Ascending aorta (tissue), 2 donors: ENCODE data around the gene TDRD7. TPM values are rescaled to one million over a fixed set of nuclear protein-coding genes. Genes with fewer than 3 reads are reported as not detected.
"Not testable (repeated sequence)": the region's sequence is repeated elsewhere in the genome, so short reads cannot be mapped to it uniquely, and the experiment has no call there.

Experiments used
- DNase-seq, 2 donors: peaks; one replicate each; pipeline ENCODE4 v3.0.0-alpha.2; 2019; ENCODE audit warnings: low spot score in 2 of 2
- H3K27ac ChIP-seq, 2 donors: fragments of 200-600 bp; sonication (generic); one replicate each; pipeline ENCODE4 v1.5.1; 2016 to 2017; ENCODE audit warnings: mild to moderate bottlenecking in 1 of 2
- H3K27me3 ChIP-seq: fragments of 200-600 bp; sonication (generic); one replicate; pipeline ENCODE4 v1.5.1; 2017
- H3K36me3 ChIP-seq, 2 donors: fragments of 200-600 bp; sonication (generic); one replicate each; pipeline ENCODE4 v1.5.1; 2016
- H3K4me1 ChIP-seq, 2 donors: fragments of 200-600 bp; sonication (generic); one replicate each; pipeline ENCODE4 v1.5.1; 2016 to 2017; ENCODE audit warnings: mild to moderate bottlenecking in 1 of 2
- H3K4me3 ChIP-seq, 2 donors: fragments of 200-600 bp; sonication (generic); one replicate each; pipeline ENCODE4 v1.5.1; 2016 to 2017; ENCODE audit warnings: mild to moderate bottlenecking in 1 of 2
- H3K9me3 ChIP-seq, 2 donors: fragments of 200-600 bp; sonication (generic); one replicate each; pipeline ENCODE4 v1.5.1; 2016
- CTCF ChIP-seq, 3 experiments: fragments of 200-600 bp in 2 of 3; fragments of 450-650 bp in 1 of 3; sonication (generic) in 2 of 3; IDR thresholded peaks; one replicate each; pipeline ENCODE4 v1.5.1; 2016 to 2019; ENCODE audit warnings: antibody characterized with exemption in 3 of 3, mild to moderate bottlenecking in 1 of 3, moderate library complexity in 1 of 3
- intact Hi-C: fragments of 100-400 bp; cut with DNase I; formaldehyde crosslinking; loops from one replicate; pipeline ENCODE4 v1.15.1; 2023
- total RNA-seq: library from RNA; depleted of rRNA; stranded (reverse); fragments of >200 nt; gene quantifications from one replicate; pipeline ENCODE4 v1.1.0, GENCODE V29; 2016

Gene TDRD7
- total RNA-seq, 1 donor from 2014 or later: 3.0 TPM

GRCh38 chr9:97438257-97438656, 26.4 kb downstream of the TDRD7 start:
- Histone ChIP-seq H3K27ac (no peak overlapping the region), H3K9me3 (no peaks in the 10 kb centered on the region), H3K4me1 (no peaks in the 10 kb centered on the region), H3K4me3 (no peak overlapping the region), H3K36me3 (peaks cover 20 to 31% of the 10 kb centered on the region in 2 donors), H3K27me3 (no peaks in the 10 kb centered on the region)
- intact Hi-C loops: no loop called here
- no peak for DNase-seq
- no peak for TF ChIP-seq CTCF (IDR thresholded peaks at IDR 0.05)

GRCh38 chr9:97438666-97439065, 26.8 kb downstream of the TDRD7 start:
- TF ChIP-seq CTCF (IDR thresholded peaks at IDR 0.05): no peak
- no peak for DNase-seq
- Histone ChIP-seq H3K36me3 (peaks cover 20 to 30% of the 10 kb centered on the region in 2 donors), H3K4me1 (no peaks in the 10 kb centered on the region), H3K27ac (no peak overlapping the region), H3K4me3 (no peak overlapping the region), H3K9me3 (no peaks in the 10 kb centered on the region), H3K27me3 (no peaks in the 10 kb centered on the region)
- intact Hi-C loops: no loop called here

GRCh38 chr9:97440160-97440559, 28.3 kb downstream of the TDRD7 start:
- no peaks in the 10 kb centered on the region for H3K9me3 ChIP-seq
- peaks cover 13 to 19% of the 10 kb centered on the region in 2 donors for H3K36me3 ChIP-seq
- no peaks in the 10 kb centered on the region for H3K4me1 ChIP-seq
- no peak for TF ChIP-seq CTCF (IDR thresholded peaks at IDR 0.05)
- intact Hi-C loops: no loop called here
- no peak overlapping the region for H3K4me3 ChIP-seq
- H3K27me3 ChIP-seq: no peaks in the 10 kb centered on the region
- H3K27ac ChIP-seq: no peak overlapping the region
- DNase-seq: no peak

- Histone ChIP-seq H3K9me3 (no peaks in the 10 kb centered on the region), H3K36me3 (peaks cover 13 to 19% of the 10 kb centered on the region in 2 donors), H3K27ac (no peak overlapping the region), H3K4me1 (no peaks in the 10 kb centered on the region), H3K4me3 (no peak overlapping the region), H3K27me3 (no peaks in the 10 kb centered on the region)
- no peak for TF ChIP-seq CTCF (IDR thresholded peaks at IDR 0.05)
- DNase-seq: no peak
- intact Hi-C loops: no loop called here
Observed at GRCh38 chr9:97441729-97442128, 29.8 kb downstream of the TDRD7 start.

- H3K27me3 ChIP-seq: no peaks in the 10 kb centered on the region
- no peak overlapping the region for H3K27ac ChIP-seq
- no peaks in the 10 kb centered on the region for H3K4me1 ChIP-seq
- TF ChIP-seq CTCF (IDR thresholded peaks at IDR 0.05): no peak
- H3K4me3 ChIP-seq: no peak overlapping the region
- no peaks in the 10 kb centered on the region for H3K9me3 ChIP-seq
- no peak for DNase-seq
- H3K36me3 ChIP-seq: peaks cover 4 to 21% of the 10 kb centered on the region in 2 donors
- intact Hi-C loops: no loop called here
Observed at GRCh38 chr9:97445119-97445701, 33.3 kb downstream of the TDRD7 start.

- Histone ChIP-seq H3K36me3 (peaks cover 3 to 16% of the 10 kb centered on the region in 2 donors), H3K4me3 (no peak overlapping the region), H3K27ac (no peak overlapping the region), H3K27me3 (no peaks in the 10 kb centered on the region), H3K4me1 (no peaks in the 10 kb centered on the region), H3K9me3 (no peaks in the 10 kb centered on the region)
- TF ChIP-seq CTCF (IDR thresholded peaks at IDR 0.05): no peak
- DNase-seq: no peak
- intact Hi-C loops: no loop called here
Observed at GRCh38 chr9:97447001-97447400, 35.1 kb downstream of the TDRD7 start.

- H3K27ac ChIP-seq, H3K27me3 ChIP-seq, H3K9me3 ChIP-seq, DNase-seq, H3K4me1 ChIP-seq, H3K4me3 ChIP-seq, intact Hi-C loops: not testable (repeated sequence)
- peaks cover 0 to 12% of the 10 kb centered on the region in 2 donors for H3K36me3 ChIP-seq
Observed at GRCh38 chr9:97453573-97453972, 41.7 kb downstream of the TDRD7 start.

GRCh38 chr9:97456841-97457240, 44.9 kb downstream of the TDRD7 start:
- H3K27ac ChIP-seq, H3K27me3 ChIP-seq, H3K4me3 ChIP-seq, DNase-seq, H3K4me1 ChIP-seq, H3K36me3 ChIP-seq, intact Hi-C loops, H3K9me3 ChIP-seq: not testable (repeated sequence)
